ENCODE measurements around the gene FREM1. TPM values are rescaled to one million over a fixed set of nuclear protein-coding genes. Genes with fewer than 3 reads are reported as not detected.

FREM1 gene
- total and polyA plus RNA-seq, 2 experiments from 2014 or later = 0.78 to 3.1 TPM

GRCh38 chr9:14704281-14704680, 205.9 kb downstream of the FREM1 start:
- Histone ChIP-seq H3K27ac (ENCODE audit: low read depth) (no peak overlapping the region), H2AFZ (no peak overlapping the region), H3K4me1 (ENCODE audit: insufficient read depth) (0 out of 2 replicates have a peak, but pooled peaks cover 6% of the 10 kb centered on the region), H3K36me3 (ENCODE audit: insufficient read depth) (no peaks in the 10 kb centered on the region), H3K4me3 (no peak overlapping the region), H3K9me2 (ENCODE audit: insufficient read depth) (no peaks in the 10 kb centered on the region), H4K20me1 (replicated peaks; ENCODE audit: insufficient read depth) (no peaks in the 10 kb centered on the region), H3K79me2 (replicated peaks; ENCODE audit: insufficient read depth) (no peaks in the 10 kb centered on the region), H3K4me2 (no peak overlapping the region), H3K27me3 (ENCODE audit: insufficient read depth) (no peaks in the 10 kb centered on the region), H3F3A (replicated peaks; ENCODE audit: low read depth) (no peaks in the 10 kb centered on the region)
- Mint-ChIP-seq H3K27ac (no peak overlapping the region), H3K4me1 (peaks cover 4% of the 10 kb centered on the region; the same call in 2 of the 3 replicates), H3K27me3 (ENCODE audit: insufficient read depth, low read depth, poor library complexity) (peaks cover 1% of the 10 kb centered on the region), H3K4me3 (no peak overlapping the region), H3K9me3 (peaks cover 4% of the 10 kb centered on the region), H3K36me3 (ENCODE audit: low read depth) (0 out of 3 replicates have a peak, but pooled peaks cover 2% of the 10 kb centered on the region)
- TF ChIP-seq EZH2 (IDR thresholded peaks at IDR 0.05; ENCODE audit: low read depth, unreplicated experiment) (no peak), POLR2AphosphoS5 (IDR thresholded peaks at IDR 0.05; ENCODE audit: low read depth) (no peak), JUNB (IDR thresholded peaks at IDR 0.05; ENCODE audit: unreplicated experiment) (no peak), ZNF331 (CRISPR knock-in tag; IDR thresholded peaks at IDR 0.05; ENCODE audit: low read depth) (no peak), EZH2phosphoT487 (IDR thresholded peaks at IDR 0.05; ENCODE audit: unreplicated experiment) (no peak), ZNF462 (CRISPR knock-in tag; IDR thresholded peaks at IDR 0.05) (no peak), CREB1 (CRISPR knock-in tag; IDR thresholded peaks at IDR 0.05; ENCODE audit: low read depth) (no peak), ETS1 (IDR thresholded peaks at IDR 0.05) (no peak), NANOG (IDR thresholded peaks at IDR 0.05; ENCODE audit: borderline replicate concordance) (no peak), ZNF114 (CRISPR knock-in tag; IDR thresholded peaks at IDR 0.05) (no peak), CTCF (conservative IDR thresholded peaks at IDR 0.05; ENCODE audit: low read depth in 2 of 2) (no peak), REST (IDR thresholded peaks at IDR 0.05; ENCODE audit: unreplicated experiment) (no peak), STAT1 (IDR thresholded peaks at IDR 0.05; ENCODE audit: unreplicated experiment) (no peak)
- no peak for ATAC-seq
- DNase-seq (ENCODE audit: low spot score) = no peak
